Measurements from ENCODE around the gene PBRM1. TPM values are rescaled to one million over a fixed set of nuclear protein-coding genes. Genes with fewer than 3 reads are reported as not detected.
"Not testable (repeated sequence)": the region's sequence is repeated elsewhere in the genome, so short reads cannot be mapped to it uniquely, and the experiment has no call there.

PBRM1 gene
- total and polyA plus RNA-seq, 4 donors, result 7.1 to 65.7 (median 38.7) TPM

GRCh38 chr3:52527039-52527731, 158.5 kb downstream of the PBRM1 start:
- 90% methylated on average over 14 of the region's 14 CpGs for WGBS
- H3K4me1 ChIP-seq (ENCODE audit: control insufficient read depth in 4 of 4, insufficient read depth in 4 of 4, low read length in 3 of 4), result peaks cover 0 to 4% (median 0%) of the 10 kb centered on the region in 4 donors
- peak overlapping the region in 1 of 2 donors; percentile 3 for H3K27ac ChIP-seq (ENCODE audit: low read depth in 1 of 2, low read length in 2 of 2)
- H3K4me3 ChIP-seq (ENCODE audit: low read depth in 1 of 3, low read length in 3 of 3), result no peak overlapping the region
- TF ChIP-seq EGR1 (IDR thresholded peaks at IDR 0.05; ENCODE audit: low read depth in 2 of 2) (no peak), SP1 (IDR thresholded peaks at IDR 0.05) (no peak), NR2F2 (IDR thresholded peaks at IDR 0.05) (peak; percentile 51), CTCF (IDR thresholded peaks at IDR 0.05; ENCODE audit: low read depth, low read length, missing input control) (no peak)
- TF ChIP-seq, protein P1, sequence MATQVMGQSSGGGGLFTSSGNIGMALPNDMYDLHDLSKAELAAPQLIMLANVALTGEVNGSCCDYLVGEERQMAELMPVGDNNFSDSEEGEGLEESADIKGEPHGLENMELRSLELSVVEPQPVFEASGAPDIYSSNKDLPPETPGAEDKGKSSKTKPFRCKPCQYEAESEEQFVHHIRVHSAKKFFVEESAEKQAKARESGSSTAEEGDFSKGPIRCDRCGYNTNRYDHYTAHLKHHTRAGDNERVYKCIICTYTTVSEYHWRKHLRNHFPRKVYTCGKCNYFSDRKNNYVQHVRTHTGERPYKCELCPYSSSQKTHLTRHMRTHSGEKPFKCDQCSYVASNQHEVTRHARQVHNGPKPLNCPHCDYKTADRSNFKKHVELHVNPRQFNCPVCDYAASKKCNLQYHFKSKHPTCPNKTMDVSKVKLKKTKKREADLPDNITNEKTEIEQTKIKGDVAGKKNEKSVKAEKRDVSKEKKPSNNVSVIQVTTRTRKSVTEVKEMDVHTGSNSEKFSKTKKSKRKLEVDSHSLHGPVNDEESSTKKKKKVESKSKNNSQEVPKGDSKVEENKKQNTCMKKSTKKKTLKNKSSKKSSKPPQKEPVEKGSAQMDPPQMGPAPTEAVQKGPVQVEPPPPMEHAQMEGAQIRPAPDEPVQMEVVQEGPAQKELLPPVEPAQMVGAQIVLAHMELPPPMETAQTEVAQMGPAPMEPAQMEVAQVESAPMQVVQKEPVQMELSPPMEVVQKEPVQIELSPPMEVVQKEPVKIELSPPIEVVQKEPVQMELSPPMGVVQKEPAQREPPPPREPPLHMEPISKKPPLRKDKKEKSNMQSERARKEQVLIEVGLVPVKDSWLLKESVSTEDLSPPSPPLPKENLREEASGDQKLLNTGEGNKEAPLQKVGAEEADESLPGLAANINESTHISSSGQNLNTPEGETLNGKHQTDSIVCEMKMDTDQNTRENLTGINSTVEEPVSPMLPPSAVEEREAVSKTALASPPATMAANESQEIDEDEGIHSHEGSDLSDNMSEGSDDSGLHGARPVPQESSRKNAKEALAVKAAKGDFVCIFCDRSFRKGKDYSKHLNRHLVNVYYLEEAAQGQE (IDR thresholded peaks at IDR 0.05), result no peak
- H3K9me3 ChIP-seq (ENCODE audit: control insufficient read depth in 4 of 4, low read length in 3 of 4), result no peaks in the 10 kb centered on the region
- no peaks in the 10 kb centered on the region for H3K36me3 ChIP-seq (ENCODE audit: control insufficient read depth in 4 of 4, insufficient read depth in 3 of 4, low read depth in 1 of 4, low read length in 3 of 4)
- no peaks in the 10 kb centered on the region for H3K27me3 ChIP-seq (ENCODE audit: control insufficient read depth in 4 of 4, insufficient read depth in 4 of 4, low read length in 3 of 4)
- no peak overlapping the region for H3K9ac ChIP-seq (ENCODE audit: low read depth in 1 of 2, low read length in 2 of 2)
- no peak for DNase-seq (ENCODE audit: low spot score)

DNA sequence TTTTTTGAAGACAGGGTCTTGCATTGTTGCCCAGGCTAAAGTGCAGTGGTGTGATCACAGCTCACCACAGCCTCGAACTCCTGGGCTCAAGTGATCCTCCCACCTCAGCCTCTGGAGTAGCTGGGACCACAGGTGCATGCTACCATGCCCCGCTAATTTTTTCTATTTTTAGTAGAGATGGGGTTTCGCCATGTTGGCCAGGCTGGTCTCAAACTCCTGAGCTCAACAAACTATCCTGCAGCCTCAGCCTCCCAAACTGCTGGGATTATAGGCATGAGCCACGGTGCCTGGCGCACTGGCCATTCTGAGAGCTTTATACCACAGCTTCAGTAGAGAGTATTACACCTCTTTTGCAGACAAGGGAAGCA, 159.1 kb downstream of the PBRM1 start:
- not testable (repeated sequence) for H3K9me3 ChIP-seq (ENCODE audit: control insufficient read depth in 4 of 4, low read length in 3 of 4); H3K36me3 ChIP-seq (ENCODE audit: control insufficient read depth in 4 of 4, insufficient read depth in 3 of 4, low read depth in 1 of 4, low read length in 3 of 4); H3K27me3 ChIP-seq (ENCODE audit: control insufficient read depth in 4 of 4, insufficient read depth in 4 of 4, low read length in 3 of 4); DNase-seq (ENCODE audit: low spot score); H3K4me1 ChIP-seq (ENCODE audit: control insufficient read depth in 4 of 4, insufficient read depth in 4 of 4, low read length in 3 of 4); H3K4me3 ChIP-seq (ENCODE audit: low read depth in 1 of 3, low read length in 3 of 3); H3K9ac ChIP-seq (ENCODE audit: low read depth in 1 of 2, low read length in 2 of 2); H3K27ac ChIP-seq (ENCODE audit: low read depth in 1 of 2, low read length in 2 of 2)
- WGBS, result 96% methylated on average over 5 of the region's 5 CpGs

DNA sequence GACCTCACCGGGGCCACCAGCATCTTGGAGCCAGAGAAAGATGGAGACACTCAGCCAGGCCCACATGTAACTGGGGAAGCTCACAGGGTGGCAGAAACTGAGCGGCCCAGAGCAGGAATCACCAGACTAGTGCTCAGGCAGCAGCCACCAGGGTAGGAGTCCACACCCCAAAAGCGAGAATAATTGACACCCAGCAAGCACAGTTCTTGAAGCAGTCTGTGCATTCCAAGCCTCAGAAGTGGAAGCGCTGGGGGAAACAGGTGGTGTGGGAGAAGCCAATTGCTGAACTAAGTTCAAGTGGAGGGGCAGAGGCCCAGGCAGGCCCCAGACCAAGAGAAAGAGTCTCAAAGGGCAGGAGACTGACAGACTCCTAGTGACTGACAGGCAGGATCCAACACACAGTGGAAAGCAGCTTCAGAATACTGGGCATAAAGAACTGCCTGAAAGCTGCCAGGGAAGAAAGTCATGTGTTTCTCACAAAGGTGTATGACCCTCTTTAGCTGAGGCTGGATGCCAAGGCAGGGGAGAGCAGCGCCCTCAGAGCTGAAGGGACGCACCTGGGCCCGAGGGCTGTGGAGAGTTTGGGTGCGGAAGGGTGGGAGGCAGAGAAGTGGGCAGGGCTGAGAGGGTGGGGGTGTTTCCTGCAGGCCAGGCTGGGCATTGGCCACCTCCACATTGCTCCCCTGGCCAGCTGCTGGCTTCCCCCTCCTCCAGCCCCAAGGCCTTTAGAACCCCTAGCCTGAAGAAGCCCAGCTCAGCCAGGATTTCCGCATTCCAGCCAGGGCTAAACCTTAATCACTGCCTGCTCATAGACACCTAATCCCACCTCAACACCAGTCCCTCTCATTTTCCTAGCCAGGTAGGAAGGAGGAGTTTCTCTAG, 159.8 kb downstream of the PBRM1 start:
- H3K27ac ChIP-seq (ENCODE audit: low read depth in 1 of 2, low read length in 2 of 2), result peak overlapping the region; percentile 47 to 64
- H3K27me3 ChIP-seq (ENCODE audit: control insufficient read depth in 4 of 4, insufficient read depth in 4 of 4, low read length in 3 of 4), result no peaks in the 10 kb centered on the region
- no peak overlapping the region for H3K9ac ChIP-seq (ENCODE audit: low read depth in 1 of 2, low read length in 2 of 2)
- H3K4me3 ChIP-seq (ENCODE audit: low read depth in 1 of 3, low read length in 3 of 3), result no peak overlapping the region
- DNase-seq (ENCODE audit: low spot score), result no peak
- H3K9me3 ChIP-seq (ENCODE audit: control insufficient read depth in 4 of 4, low read length in 3 of 4), result no peaks in the 10 kb centered on the region
- H3K4me1 ChIP-seq (ENCODE audit: control insufficient read depth in 4 of 4, insufficient read depth in 4 of 4, low read length in 3 of 4), result peaks cover 0 to 4% (median 0%) of the 10 kb centered on the region in 4 donors
- TF ChIP-seq, protein P2, sequence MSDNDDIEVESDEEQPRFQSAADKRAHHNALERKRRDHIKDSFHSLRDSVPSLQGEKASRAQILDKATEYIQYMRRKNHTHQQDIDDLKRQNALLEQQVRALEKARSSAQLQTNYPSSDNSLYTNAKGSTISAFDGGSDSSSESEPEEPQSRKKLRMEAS (IDR thresholded peaks at IDR 0.05), result no peak
- TF ChIP-seq, protein P3, sequence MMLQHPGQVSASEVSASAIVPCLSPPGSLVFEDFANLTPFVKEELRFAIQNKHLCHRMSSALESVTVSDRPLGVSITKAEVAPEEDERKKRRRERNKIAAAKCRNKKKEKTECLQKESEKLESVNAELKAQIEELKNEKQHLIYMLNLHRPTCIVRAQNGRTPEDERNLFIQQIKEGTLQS (IDR thresholded peaks at IDR 0.05), result no peak
- TF ChIP-seq, protein P1 (IDR thresholded peaks at IDR 0.05), result no peak
- TF ChIP-seq HNF4A (conservative IDR thresholded peaks at IDR 0.05) (no peak), FOXA2 (IDR thresholded peaks at IDR 0.05) (no peak), FOXA1 (IDR thresholded peaks at IDR 0.05) (no peak), YY1 (IDR thresholded peaks at IDR 0.05) (no peak), CTCF (IDR thresholded peaks at IDR 0.05; ENCODE audit: low read depth, low read length, missing input control) (no peak)
- WGBS, result 82% methylated on average over 9 of the region's 9 CpGs
- H3K36me3 ChIP-seq (ENCODE audit: control insufficient read depth in 4 of 4, insufficient read depth in 3 of 4, low read depth in 1 of 4, low read length in 3 of 4), result no peaks in the 10 kb centered on the region

All from liver (tissue), 9 donors.